GM21423 (cell line): ENCODE results near the gene SMPD3.

Experiments used
- ATAC-seq: cut with Tn5 transposase; IDR thresholded peaks from one replicate; pipeline ENCODE4 v1.9.1; 2021; ENCODE audit warnings: mild to moderate bottlenecking, moderate library complexity; ENCODE audit not compliant: unreplicated experiment

The SMPD3 gene

DNA sequence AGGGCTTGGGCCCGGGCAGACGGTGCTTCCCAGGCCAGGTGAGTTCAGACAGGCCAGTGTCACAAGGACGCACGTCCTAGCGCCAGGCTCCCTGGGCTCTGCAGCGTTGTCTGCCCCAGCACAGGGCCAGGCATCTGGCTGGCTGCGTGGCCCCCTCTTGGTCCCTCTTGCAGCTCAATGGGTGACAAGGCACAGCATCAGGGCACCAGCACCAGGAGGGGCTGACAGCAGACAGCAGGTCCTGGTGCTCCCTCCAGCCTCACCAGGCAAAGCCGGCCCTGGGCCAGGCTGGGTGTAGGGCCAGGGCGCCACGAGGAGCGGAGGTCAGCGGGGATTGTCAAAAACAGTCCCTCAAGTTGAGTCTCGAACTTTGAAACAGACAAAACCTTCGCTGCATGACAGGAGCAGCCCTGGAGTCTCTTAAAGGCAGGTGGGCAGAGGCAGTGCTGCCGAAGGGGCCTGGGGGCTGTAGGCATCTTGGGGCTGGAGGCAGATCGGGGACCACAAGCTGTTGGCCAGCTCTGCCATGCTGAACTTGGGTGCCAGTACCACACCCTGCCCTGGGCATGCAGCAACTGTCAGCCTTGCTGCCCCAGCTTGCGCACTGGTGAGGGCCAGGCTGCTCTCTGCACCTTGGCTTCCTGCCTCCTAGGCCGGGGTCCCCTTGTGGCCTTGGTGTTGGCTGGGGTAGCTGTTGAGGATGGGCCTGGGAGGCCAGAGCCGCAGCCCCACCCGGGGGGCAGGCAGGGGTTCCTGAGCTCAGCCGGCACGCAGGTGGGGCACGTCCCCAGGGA lies 88.7 kb downstream of the SMPD3 start:
- ATAC-seq = no peak

DNA sequence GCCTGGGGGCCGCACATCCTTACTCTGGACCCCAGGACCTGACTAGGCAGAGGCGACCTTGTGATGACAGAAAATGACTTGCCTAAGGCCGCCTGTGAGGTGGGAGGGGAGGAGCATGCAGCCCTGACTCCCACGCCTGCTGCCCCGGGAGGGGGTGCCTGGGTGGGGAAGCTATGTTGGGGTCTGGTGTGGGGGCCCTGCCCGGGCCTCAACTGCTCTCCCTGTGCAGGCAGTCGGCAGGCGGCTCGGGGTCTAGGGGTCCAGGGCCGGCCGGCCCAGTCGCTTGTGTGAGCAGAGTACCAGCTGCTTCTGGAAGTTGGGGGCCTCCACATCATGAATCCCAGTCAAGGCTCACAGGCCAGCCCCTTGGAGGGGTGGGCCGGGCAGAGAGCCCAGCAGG lies 89.4 kb downstream of the SMPD3 start:
- no peak for ATAC-seq

GRCh38 chr16:68357923-68358322 lies 90.4 kb downstream of the SMPD3 start:
- no peak for ATAC-seq

- no peak for ATAC-seq
Observed at GRCh38 chr16:68357521-68357922, 90.8 kb downstream of the SMPD3 start.

GRCh38 chr16:68356919-68357286 lies 91.4 kb downstream of the SMPD3 start:
- ATAC-seq = no peak

GRCh38 chr16:68356249-68356918 lies 91.9 kb downstream of the SMPD3 start:
- peak; percentile 78 for ATAC-seq

DNA sequence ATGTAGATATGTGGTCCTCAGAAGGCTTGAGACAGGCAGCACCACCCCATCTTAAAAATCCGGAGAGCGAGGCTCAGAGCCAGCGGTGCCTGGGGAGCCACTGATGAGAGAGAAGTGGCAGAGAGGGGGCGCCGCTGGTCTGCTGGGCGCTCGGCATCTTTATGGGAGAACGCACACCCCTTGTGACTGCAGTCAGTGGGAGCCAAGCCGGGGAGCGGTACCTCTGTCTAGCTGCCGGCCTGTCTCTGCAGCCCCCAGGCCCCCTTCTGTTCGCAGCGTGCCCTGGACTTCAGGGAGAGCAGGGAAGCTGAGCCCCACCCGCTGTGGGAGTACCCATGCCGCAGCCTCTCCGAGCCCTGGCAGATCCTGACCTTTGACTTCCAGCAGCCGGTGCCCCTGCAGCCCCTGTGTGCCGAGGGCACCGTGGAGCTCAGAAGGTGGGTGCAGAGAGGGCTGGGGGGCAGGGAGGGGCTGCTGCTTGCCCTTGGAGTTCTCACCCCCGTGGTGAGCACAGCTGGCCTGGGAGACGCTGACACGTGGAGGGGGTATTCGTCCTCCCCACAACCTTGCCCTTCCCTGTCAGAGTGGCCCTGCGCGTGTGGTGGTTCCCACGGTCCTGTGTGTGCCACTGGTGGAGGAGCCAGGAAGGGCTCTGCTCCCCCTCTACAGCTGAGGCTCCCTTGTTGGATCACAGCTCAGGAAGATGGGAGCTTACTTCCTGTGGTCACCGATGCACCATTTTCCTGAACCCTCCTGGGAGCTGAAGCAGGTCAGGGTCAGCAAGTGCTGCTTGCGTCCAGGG lies 92.7 kb downstream of the SMPD3 start:
- no peak for ATAC-seq

GRCh38 chr16:68354816-68355215 lies 93.5 kb downstream of the SMPD3 start:
- no peak for ATAC-seq

- no peak for ATAC-seq
Observed at GRCh38 chr16:68353366-68353765, 94.9 kb downstream of the SMPD3 start.

DNA sequence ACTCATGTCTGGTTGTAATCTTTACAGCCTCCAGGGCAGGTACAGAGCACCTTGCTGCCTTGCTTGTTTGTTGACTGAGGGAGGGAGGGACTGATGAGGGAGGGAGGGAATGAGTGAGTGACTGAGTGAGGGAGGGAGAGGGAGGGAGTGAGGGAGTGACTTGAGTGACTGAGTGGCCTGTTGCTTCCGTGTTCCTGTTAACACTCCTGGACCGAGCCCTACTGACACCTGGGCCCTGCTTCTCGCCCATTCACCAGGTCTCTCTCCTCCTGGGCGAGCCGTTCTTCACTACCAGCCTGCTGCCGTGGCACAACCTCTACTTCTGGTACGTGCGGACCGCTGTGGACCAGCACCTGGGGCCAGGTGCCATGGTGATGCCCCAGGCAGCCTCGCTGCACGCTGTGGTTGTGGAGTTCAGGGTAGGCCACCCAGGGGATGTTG lies 96.3 kb downstream of the SMPD3 start:
- no peak for ATAC-seq

DNA sequence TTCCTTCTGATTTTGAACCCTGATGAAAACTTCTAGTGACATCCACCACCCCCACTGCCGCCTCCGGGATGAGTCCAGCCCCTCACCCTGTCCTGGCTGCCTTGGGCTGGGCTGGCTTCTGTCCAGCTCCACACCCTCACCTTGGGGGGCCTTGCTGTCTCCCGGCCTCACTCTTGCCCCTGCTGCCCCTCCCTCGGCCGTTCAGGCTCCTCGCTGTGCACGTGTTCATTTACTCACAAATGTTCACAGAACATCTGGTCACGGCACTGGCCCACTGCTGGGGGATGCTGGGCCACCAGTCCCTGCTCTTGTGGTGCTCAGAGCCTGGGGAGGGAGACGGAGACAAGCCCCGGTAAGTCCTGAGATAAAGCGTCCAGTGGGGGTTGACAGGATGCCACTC lies 96.8 kb downstream of the SMPD3 start:
- ATAC-seq = no peak

DNA sequence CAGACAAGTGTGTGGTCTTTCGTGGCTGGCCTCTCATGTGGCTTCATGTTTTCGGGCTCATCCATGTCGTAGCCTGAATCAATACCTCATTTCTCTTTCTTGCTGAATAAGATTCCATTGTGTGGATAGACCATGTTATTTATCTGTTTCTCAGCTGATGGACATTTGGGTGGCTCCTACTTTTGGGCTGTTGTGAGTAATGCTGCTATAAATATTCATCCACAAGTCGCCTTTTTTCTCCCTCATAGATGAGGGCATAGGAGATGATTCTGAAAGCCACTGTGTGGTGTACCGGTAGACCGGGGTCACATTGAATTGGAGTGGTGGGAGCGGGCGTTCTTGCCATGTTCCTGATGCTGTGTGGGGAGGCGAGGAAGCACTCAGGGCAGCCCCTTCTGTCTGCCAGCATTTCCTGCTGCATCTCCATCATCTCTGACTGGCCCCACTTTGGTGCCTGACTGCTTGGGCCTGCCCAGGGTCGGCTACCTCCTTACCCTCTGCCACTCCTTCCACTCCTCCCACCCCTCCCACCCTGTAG lies 97.4 kb downstream of the SMPD3 start:
- ATAC-seq = no peak

DNA sequence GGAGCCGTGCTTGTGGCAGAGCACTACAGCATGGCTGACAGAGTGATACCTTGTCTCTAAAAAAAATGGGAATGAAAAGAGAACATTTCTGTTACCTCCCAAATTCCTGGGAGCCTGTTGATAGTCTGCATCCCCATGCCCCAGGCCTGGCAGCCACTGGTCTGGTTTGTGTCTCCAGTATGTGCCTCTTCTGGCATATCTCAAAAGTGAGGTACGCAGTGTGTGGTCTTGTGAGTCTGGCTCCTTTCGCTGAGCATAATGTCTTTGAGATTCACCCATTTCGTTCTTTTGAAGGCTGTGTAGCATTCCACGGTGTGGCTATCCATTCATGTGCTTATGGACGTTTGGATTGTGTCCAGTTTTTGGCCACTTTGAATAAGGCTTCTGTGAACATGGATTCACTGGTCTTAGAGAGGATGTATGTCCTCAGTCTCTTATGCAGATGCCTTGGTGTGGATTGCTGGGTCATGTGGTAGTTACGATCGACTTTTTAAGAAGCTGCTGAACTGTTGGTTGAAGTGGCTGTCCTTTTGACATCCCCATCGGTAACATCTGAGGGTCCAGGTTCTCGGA lies 98.4 kb downstream of the SMPD3 start:
- ATAC-seq = no peak

GRCh38 chr16:68348639-68349445 lies 99.5 kb downstream of the SMPD3 start:
- ATAC-seq = no peak

GRCh38 chr16:68347605-68348004 lies 100.7 kb downstream of the SMPD3 start:
- ATAC-seq = no peak

- ATAC-seq = no peak
Observed at GRCh38 chr16:68346892-68347480, 101.3 kb downstream of the SMPD3 start.

- ATAC-seq = no peak
Observed at GRCh38 chr16:68345958-68346635, 102.2 kb downstream of the SMPD3 start.

- no peak for ATAC-seq
Observed at GRCh38 chr16:68345351-68345810, 102.9 kb downstream of the SMPD3 start.

- no peak for ATAC-seq
Observed at GRCh38 chr16:68344252-68344651, 104.1 kb downstream of the SMPD3 start.
